MV-4-11 (cell line): ENCODE data around the gene ARMS2.

ENCODE experiments used
- DNase-seq: peaks from one replicate; lab custom pipeline; 2025; lab: John Stamatoyannopoulos, UW

Gene ARMS2, protein sequence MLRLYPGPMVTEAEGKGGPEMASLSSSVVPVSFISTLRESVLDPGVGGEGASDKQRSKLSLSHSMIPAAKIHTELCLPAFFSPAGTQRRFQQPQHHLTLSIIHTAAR

DNA sequence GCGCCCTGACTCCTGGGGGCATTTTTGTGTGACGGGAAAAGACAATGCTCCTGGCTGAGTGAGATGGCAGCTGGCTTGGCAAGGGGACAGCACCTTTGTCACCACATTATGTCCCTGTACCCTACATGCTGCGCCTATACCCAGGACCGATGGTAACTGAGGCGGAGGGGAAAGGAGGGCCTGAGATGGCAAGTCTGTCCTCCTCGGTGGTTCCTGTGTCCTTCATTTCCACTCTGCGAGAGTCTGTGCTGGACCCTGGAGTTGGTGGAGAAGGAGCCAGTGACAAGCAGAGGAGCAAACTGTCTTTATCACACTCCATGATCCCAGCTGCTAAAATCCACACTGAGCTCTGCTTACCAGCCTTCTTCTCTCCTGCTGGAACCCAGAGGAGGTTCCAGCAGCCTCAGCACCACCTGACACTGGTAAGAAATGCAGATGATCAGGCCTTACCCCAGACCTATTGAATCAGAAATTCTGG, at the start of gene ARMS2:
Gene ARMS2 (plus strand): TSS at position 51 of the 478 bp plus-strand sequence. CDS start 75 bp downstream, at position 126.
- DNase-seq = no peak

DNA sequence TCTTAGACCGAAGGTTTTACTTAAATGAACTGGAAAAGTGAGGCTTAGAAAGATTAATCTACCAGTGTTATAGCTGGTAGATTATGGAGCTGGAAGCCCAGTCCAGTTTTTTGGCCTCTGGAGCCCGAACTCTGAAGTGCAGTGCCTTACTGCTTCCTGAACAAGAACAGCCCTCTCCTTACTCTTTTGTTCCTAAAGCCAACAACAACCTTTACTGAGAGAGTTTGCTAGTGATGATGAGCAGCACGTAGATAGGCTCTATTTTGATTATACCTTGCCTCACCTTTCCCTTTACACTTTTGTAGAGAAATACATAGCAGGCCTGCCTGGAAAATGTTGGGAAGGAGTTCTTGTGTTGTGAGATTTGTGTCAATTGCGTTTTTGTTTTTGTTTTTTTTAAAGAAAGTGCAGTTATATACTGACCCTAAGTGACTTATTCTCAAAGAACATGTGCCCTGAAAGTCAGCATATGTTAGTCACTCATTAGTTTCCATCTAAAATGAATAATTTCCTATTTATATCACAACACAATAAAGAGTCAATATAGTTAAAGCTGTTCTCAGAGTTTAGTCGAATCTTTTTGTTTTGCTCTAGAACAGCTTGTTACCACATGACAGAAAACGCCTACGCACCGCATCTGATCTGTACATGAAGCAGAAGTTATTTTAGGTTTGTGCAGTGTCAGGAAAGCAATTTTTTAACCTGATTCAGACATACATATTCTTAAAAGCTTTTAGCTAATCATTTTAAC, 46.9 kb upstream of the ARMS2 start:
- no peak for DNase-seq

DNA sequence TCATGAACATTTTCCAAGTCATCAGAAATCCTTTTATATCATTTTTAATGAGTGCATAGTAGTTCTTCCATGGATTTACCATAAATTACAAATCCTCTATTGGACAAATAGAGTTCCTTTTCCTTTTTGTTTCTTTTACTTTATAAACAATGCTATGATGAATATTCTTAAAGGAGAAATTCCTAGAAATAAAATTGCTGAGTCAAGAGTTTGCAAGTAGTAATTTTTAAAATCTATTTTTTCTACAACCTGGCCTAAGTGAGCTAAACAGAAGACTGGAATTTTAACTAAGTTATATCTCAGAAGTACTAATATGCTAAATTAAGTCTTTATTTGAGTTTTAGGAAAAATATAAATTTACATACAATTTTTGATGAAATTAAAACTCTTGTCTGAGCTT, 41.1 kb upstream of the ARMS2 start:
- DNase-seq = no peak

DNA sequence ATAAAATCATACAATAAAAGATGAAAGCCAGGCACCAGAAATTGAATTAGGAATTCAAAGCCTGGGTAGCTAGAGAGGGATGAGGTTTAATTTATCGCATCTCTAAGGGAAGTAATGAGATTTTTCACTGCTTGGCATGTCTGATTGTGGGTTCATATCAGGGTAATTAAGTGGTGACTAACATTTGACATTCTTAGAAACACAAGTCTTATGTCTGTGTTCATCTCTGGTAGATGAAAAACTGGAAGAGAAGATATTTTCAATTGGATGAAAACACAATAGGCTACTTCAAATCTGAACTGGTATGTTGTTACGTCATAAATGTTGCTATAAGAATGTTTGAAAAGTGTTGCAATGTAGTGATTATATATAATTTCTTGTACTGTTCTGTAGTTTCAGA, 36.8 kb upstream of the ARMS2 start:
- DNase-seq = no peak

DNA sequence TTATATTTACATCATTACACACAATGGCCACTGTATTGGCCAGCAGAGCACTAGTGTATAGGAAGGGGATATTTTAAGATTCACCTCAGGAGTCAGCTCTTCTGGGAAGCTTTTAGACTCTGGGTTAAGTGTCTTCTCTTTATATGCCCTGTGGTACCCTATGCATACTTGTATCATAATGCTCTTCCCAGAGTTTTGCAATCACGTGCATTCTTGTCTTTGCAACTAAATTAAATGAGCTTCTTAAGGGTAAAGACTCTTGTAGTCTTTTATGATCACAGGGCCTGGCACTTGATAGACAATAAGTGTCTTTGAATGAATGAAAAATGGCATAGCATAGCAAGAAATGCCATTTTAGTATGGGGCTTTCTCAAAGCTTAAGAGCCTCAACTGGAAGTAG, 35.4 kb upstream of the ARMS2 start:
- DNase-seq = no peak

DNA sequence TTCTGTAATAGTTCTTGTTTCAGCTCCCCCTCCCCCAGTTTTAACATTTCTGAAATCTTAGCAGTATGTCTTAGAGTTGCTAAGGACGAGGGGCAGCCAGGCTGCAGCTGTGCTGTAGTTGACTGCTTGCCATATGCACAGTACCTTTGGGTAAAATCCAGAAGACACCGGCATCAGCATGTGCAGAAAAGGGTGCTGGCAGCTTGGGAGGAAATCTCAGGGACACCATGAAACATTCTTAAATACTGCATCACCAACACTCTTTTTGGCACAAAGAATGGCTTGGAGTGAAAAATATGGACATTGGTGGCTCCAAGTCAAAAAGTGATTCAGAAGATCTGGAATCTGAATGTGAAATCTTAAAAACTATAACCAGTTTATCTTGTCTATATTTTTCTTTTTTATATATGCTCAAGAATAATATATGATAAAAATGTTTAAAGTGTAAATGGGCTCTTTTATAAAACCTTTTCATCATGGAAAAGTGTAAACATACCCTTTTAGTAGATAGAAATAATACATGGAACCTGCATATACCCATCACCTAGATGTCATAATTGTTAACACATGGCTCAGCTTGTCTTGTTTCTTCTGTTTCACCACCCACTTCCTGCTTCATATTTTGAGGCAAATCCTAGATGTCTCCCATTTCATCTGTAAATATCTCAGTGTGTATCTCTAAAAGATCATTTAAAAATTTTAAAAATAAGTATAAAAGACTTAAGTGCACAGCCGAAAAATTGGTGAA, 34.4 kb upstream of the ARMS2 start:
- no peak for DNase-seq

DNA sequence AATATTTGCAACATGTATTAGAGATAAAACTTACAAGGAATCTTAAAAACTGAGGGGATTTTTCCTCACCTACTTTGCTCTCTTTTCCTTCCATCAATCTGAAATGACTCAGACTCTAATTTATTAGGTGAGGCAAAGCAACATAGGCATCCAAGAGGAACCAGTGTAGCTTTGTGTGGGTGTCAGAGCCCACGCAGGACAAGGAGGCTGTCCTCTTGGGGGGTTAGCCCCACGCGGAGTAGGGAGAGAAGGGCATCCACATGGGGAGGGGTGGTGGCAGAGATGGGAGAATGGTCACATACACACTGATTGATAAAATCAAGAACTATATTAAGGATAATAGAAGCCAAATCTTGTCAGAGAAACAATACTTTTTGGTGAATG, 33.8 kb upstream of the ARMS2 start:
- no peak for DNase-seq

DNA sequence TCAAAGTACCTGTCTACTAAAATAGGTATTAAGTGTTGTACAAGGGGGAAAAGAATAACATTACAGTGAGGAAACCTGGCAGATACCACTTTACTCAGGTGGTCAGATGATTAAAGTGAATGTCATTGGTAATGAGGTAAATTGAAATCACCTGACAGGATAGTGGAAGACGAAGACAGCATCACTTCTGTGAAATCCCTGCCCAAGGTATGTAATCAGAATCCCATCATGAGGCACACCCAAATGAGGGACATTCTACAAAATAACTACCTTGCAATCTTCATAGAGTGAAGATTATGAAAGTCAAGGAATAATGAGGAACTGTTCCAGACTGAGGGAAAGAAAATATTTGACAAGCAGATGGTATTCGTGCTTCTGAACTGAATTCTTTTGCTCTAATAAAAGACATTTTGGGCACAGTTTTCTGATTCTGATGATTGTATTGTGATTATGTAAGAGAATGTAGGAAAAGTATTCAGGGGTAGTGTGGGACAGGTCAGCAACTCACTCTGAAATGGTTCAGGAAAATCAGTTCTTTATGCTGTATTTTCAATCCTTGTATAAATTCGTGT, 33.3 kb upstream of the ARMS2 start:
- DNase-seq = no peak

DNA sequence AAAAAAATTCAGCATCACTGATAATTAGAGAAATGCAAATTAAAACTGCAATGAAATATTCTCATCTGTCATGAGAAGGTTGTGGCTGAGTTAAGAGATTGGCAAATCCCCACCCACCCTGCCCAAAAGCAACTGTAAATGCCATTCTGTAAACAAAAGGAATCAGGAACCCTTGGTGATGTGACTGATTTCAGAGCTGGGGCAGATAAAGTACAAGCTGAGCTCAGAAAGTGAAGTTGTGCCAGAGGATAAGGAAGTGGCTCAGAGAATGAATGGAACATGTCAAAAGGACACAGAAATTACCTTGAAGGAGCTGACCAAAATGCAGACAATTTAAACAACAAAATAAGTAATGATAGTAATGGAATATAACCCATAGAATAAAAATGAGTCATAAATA, 32.7 kb upstream of the ARMS2 start:
- no peak for DNase-seq

DNA sequence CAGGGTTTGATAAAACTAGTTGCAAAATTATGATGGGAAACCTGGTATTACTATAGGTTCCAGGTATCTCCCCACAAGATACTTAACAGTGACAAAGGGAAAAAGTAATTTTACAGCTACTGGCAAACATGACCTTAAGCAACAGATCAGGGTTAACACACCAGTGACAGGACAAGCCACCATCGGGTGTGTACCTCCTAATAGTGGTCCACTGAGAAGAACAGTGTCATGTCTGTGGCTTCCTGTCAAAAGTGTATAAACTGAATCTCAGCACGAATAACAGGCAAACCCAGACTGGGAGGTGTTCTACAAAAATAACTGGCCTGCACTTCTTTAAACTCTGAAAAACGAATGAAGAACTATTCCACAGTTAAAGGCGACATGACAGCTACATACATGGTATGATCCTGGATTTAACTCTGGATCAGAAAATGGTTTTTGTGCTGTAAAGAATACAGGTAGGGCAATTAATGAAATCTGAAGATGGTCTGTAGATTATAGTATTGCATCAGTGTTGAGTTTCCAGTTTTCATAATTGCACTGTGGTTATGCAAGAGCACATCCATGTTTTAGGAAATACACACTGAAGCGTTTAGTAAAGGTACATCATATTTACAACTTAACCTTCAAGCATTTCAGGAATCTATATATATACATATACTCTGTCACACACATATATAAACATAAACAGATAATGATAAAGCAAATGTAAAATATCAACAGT, 32.0 kb upstream of the ARMS2 start:
- no peak for DNase-seq

DNA sequence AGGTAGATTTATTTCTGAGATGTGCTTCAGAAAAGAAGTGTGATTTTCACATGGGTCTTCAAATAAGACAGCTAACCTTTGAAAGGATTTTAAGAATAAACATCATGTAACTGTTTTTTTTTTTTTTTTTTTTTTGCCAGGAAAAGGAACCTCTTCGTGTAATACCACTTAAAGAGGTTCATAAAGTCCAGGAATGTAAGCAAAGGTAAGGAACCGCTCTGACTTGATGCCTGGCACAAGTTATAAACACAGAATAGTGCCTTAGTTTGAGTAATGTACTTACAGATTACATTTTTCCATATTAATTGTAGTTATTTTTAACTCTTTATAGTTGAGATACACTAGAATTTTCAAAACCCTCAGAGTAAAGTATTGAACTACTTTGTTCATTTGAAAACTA, 30.4 kb upstream of the ARMS2 start:
- no peak for DNase-seq

DNA sequence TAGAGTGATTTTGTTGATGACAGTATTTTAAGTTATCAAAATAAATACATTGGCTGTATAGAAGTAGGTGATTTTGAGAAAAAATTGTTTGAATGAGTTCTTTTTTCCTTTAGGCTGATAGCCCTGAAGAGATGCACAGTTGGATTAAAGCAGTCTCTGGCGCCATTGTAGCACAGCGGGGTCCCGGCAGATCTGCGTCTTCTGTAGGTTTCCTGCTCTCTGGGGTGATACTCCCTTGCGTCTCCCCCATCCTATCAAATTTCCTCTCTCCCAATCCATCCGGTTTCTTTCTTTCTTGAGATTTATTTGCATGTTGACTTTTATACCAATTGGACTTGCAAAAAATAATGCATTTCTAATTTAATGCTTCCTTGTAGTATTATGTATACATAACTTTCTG, 27.6 kb upstream of the ARMS2 start:
- DNase-seq = no peak

DNA sequence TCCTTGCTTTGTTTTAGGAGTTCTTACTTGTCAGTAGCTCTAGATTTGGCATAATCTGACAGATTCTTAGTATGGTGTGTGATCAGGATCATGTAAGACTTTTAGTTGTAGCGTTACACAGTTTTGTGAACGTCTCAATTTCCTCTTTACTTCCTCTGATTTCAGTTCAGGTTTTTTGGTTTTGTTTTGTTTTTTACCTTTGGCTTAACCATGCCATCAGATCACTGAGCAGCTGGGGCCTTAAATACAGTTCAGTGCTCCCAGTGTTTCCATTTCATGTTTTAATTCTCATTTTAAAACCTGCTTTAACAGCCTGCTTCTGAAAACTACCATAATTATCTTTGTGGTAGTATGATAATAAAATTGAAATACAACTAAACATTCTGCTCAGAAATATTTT, 27.2 kb upstream of the ARMS2 start:
- DNase-seq = no peak

DNA sequence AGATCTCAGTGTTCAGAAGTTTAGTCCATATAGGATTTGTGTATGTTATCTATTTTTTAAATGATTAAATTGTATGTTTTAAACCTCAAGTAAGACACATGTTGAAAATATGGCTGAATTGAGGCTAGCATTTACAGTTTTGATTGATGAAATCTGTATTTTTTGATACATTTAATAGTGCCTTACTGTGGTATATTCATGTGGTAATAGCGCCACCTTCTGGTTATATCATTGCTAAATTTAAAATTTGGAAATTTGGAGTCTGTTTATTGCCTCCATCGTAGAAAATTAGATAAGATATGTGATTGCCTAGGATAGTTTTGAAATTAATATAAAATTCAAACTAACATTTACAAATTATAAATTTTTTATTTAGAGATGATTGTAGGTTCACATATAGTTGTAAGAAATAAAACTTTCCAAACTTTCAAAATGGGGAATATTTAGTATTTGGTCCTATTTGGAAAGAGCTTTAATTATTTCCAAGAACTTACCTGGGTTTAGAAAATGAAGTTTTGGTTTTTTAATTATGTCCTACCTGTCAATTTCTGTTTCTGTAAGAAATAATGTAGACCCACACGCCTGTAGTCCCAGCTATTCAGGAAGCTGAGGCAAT, 19.1 kb upstream of the ARMS2 start:
- no peak for DNase-seq

DNA sequence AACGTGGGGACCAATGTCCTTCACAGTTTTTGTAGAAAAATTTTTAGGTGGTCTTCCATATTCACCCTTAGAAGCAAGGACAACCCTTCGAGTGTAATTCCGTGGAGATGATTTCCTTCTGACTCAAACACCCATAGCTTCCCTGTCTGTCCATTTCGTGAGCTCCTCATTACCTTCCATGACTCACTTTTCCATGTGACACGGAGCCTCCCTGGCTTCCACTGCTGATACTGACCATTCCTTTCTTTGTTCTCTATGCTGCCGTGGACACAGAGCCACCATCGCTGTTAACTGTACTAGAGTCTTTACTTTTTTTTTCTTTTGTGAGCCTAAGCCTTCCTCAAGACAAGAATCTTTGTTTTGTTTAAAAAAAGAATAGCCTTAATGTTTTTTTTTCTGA, 12.5 kb upstream of the ARMS2 start:
- DNase-seq = no peak

DNA sequence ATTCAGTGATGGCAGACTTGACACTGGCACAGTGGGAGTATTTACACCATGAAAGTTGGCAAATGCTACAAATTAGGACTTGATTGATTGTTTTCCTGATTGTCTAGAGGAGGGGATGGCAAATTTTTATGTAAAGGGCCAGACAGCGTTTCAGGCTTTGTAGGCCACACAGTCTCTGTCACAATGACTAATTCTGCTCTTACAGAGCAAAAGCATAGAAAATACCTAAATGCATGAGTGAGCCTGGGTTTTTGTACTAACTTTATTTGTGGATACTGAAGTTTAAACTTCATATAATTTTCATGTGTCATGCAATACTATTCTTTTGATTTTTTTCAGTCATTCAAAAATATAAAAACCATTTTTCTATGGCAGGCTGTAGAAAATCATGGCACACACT, 9.0 kb upstream of the ARMS2 start:
- DNase-seq = no peak

DNA sequence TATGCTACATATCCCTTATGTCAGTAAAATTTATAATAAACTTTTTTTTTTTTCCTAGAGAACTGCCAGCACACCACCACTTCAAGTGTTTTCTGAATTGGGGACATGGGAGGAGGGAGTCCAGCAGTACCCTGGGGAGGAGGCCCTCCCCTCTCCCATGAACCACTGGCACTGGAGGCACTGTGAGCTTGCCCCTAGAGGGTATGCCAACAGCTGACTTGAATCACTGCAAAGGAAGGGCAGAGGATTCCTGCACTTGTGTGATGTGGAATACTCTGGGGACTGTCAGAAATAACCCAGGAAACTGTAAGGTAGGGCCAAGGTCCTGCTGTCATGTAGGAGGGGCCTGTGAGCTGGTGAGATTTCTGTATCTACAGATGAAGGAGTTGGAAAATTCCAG, 8.5 kb upstream of the ARMS2 start:
- DNase-seq = no peak

DNA sequence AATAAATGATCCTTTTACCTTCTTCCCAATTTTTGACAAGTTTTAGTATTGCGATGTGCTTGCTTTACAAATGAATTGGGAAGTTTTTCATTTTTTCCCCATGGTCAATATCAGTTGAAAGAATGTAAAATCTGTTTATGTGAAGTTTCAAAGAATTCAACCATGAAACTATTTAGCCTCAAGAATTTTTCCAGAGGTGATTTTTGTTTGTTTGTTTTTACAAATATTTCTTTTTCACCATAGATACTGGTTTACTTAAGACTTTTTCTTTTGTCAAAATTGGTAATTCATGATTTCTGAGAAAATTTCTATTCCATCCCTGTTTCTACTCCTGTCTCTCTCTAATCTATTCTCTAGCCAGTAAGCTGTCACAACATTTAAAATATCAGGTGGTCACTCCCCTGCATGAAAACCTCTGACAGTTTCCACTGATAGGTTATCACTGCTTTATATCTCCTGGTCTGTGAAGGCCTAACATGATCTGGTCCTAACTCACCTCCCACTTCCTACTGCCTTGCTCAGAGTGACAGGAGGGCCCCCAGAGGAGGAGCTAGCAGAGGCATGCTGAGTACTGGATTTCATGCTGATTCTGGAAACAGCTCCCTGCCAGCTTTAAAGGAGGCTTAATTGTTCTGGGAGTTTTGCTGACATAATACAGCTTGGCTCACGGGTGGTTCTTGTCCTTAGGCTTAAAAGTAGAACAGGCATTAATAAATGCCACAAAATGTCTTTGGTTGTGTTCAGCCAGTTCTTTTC, 7.6 kb upstream of the ARMS2 start:
- no peak for DNase-seq

DNA sequence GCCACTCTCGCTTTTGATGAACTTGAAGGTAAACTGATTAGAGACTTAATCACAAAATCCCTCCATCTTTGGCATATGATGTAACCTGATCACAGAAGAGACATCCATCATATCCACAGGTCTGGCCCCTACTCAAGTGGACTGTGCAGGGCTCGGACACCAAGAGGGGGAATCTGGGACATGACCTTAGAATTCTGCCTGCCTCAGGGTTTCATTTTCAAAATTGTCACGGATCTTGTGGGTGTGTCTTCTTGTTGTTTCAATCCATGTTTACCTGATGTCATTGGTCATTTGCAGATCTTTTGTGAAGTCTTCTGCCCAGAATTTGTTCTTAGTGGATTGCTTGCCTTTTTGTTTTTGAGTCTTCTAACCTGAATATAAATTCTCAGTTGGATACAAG, 5.9 kb upstream of the ARMS2 start:
- DNase-seq = no peak

DNA sequence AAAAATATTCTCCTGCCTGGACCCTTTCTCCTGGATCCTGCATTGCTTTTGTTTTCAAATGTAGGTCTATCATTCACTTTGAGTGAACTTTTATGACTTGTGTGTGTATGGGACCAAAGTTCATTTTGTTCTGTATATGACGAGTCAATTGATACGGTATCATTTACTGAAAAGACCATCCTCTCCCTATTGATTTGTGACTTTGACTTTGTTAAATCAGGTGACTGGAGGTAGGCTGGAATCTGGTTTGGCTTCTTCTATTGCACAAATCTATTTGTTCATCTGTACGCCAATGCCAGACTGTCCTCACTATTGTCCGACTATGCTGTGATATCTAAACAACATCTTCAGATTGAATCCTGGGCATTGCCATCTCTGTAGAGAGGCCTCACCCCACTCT, 5.3 kb upstream of the ARMS2 start:
- no peak for DNase-seq

DNA sequence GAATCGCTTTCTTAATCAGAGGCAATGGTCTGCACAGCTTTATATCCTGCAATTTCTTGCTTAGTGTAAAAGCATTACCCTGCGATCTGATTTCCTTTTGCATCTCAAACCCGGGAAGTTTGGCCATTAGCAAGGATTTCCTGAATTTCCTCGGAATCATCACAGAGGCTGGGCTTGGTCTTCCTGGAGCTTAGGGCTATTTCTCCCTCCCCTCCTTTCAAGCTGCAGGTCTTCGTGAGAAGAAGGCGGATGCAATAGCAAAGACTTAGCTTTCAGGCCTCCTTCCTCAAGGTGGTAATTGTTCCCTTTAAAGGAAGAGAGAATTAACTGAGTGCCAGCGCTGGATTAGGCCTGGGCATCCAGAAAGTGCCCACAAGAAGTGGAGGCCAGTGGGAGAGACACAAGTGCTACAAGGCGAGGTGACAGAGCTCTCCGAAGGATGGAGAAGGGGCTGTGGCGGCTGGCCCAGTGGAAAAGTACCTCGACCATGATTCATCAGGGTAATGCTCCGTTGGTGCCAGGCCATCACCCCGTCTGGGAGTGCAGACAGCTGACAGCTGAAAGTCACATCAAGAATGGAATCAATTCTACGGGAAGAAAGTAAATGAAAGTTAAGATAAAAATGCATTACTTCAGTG, 4.0 kb upstream of the ARMS2 start:
- DNase-seq = no peak
